ENCODE measurements around the gene CYTH4. TPM values are rescaled to one million over a fixed set of nuclear protein-coding genes. Genes with fewer than 3 reads are reported as not detected.

CYTH4 gene
- total RNA-seq, 3 donors from 2014 or later: 8.7 to 13.3 (median 11.6) TPM

GRCh38 chr22:37301144-37301830, 19.0 kb downstream of the CYTH4 start:
- DNase-seq (no peak), ATAC-seq (no peak)
- Histone ChIP-seq H3K36me3 (ENCODE audit: low read depth) (no peaks in the 10 kb centered on the region), H3K4me1 (ENCODE audit: low read depth) (peaks cover 1% of the 10 kb centered on the region), H3K9me3 (no peaks in the 10 kb centered on the region), H3K4me3 (no peak overlapping the region)
- intact Hi-C loops (cut with DNase I, micrococcal nuclease): no loop called here
- TF ChIP-seq CTCF (IDR thresholded peaks at IDR 0.05): no peak

GRCh38 chr22:37302674-37303555, 20.6 kb downstream of the CYTH4 start:
- Histone ChIP-seq H3K4me3 (no peak overlapping the region), H3K36me3 (ENCODE audit: low read depth) (no peaks in the 10 kb centered on the region), H3K4me1 (ENCODE audit: low read depth) (peaks cover 4% of the 10 kb centered on the region), H3K9me3 (no peaks in the 10 kb centered on the region)
- intact Hi-C loops (cut with DNase I, micrococcal nuclease): no loop called here
- ATAC-seq (no peak), DNase-seq (no peak)
- no peak for TF ChIP-seq CTCF (IDR thresholded peaks at IDR 0.05)

- H3K36me3 ChIP-seq (ENCODE audit: low read depth): no peaks in the 10 kb centered on the region
- H3K9me3 ChIP-seq: no peaks in the 10 kb centered on the region
- no peak for TF ChIP-seq CTCF (IDR thresholded peaks at IDR 0.05)
- peak; percentile 14 for ATAC-seq
- peaks cover 7% of the 10 kb centered on the region for H3K4me1 ChIP-seq (ENCODE audit: low read depth)
- intact Hi-C loops (cut with DNase I, micrococcal nuclease): no loop called here
- no peak for DNase-seq
- no peak overlapping the region for H3K4me3 ChIP-seq
Measured at GRCh38 chr22:37303821-37304274, 21.5 kb downstream of the CYTH4 start.

- no peak for DNase-seq
- H3K4me3 ChIP-seq: no peak overlapping the region
- no peaks in the 10 kb centered on the region for H3K36me3 ChIP-seq (ENCODE audit: low read depth)
- TF ChIP-seq CTCF (IDR thresholded peaks at IDR 0.05): no peak
- peaks cover 7% of the 10 kb centered on the region for H3K4me1 ChIP-seq (ENCODE audit: low read depth)
- H3K9me3 ChIP-seq: no peaks in the 10 kb centered on the region
- ATAC-seq: no peak
- intact Hi-C loops (cut with DNase I, micrococcal nuclease): no loop called here
Measured at GRCh38 chr22:37304595-37305343, 22.5 kb downstream of the CYTH4 start.

- no peak for DNase-seq
- intact Hi-C loops (cut with DNase I, micrococcal nuclease): no loop called here
- no peak for ATAC-seq
- Histone ChIP-seq H3K9me3 (no peaks in the 10 kb centered on the region), H3K4me3 (no peak overlapping the region), H3K4me1 (ENCODE audit: low read depth) (peaks cover 7% of the 10 kb centered on the region), H3K36me3 (ENCODE audit: low read depth) (no peaks in the 10 kb centered on the region)
- TF ChIP-seq CTCF (IDR thresholded peaks at IDR 0.05): no peak
Measured at GRCh38 chr22:37305887-37306286, 23.6 kb downstream of the CYTH4 start.
